Right lobe of liver (tissue), 4 donors: Measurements from ENCODE around the gene FREM3.
"Not testable (repeated sequence)": the region's sequence is repeated elsewhere in the genome, so short reads cannot be mapped to it uniquely, and the experiment has no call there.

Source experiments
- POLR2A ChIP-seq: fragments of 450-650 bp; IDR thresholded peaks from one replicate; pipeline ENCODE4 v1.6.1; 2017; ENCODE audit warnings: antibody characterized with exemption, mild to moderate bottlenecking
- TF ChIP-seq, protein P1 (sequence below), 4 donors: fragments of 200-600 bp in 3 of 4; fragments of 450-650 bp in 1 of 4; IDR thresholded peaks; one replicate each; pipeline versions ENCODE4 v1.5.1 to v1.8.0; 2016 to 2022; ENCODE audit warnings: antibody characterized with exemption in 4 of 4, mild to moderate bottlenecking in 2 of 4
- donor health status: DM: no; HTN: no; CAD: no.
- donor health status: DM: no; HTN: no; CAD: no.
- donor health status: DM: no; HTN: yes; CAD: no.

DNA sequence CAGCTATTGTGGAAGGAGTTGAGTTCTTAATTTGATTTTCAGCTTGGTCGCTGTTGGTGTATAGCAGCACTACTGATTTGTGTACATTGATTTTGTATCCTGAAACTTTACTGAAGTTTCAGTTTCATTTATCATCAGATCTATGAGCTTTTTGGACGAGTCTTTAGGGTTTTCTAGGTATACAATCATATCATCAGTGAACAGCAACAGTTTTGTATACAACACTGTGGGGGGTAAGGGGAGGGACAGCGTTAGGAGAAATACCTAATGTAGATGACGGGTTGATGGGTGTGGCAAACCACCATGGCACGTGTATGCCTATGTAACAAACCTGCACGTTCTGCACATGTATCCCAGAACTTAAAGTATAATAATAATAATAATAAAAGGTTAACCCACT lies 35.6 kb upstream of the FREM3 start:
- TF ChIP-seq, protein P1, sequence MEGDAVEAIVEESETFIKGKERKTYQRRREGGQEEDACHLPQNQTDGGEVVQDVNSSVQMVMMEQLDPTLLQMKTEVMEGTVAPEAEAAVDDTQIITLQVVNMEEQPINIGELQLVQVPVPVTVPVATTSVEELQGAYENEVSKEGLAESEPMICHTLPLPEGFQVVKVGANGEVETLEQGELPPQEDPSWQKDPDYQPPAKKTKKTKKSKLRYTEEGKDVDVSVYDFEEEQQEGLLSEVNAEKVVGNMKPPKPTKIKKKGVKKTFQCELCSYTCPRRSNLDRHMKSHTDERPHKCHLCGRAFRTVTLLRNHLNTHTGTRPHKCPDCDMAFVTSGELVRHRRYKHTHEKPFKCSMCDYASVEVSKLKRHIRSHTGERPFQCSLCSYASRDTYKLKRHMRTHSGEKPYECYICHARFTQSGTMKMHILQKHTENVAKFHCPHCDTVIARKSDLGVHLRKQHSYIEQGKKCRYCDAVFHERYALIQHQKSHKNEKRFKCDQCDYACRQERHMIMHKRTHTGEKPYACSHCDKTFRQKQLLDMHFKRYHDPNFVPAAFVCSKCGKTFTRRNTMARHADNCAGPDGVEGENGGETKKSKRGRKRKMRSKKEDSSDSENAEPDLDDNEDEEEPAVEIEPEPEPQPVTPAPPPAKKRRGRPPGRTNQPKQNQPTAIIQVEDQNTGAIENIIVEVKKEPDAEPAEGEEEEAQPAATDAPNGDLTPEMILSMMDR (IDR thresholded peaks at IDR 0.05), result not testable (repeated sequence)
- TF ChIP-seq POLR2A, result not testable (repeated sequence)
